HepG2 (cell line): ENCODE measurements around the gene SAMD4B. TPM values are rescaled to one million over a fixed set of nuclear protein-coding genes. Genes with fewer than 3 reads are reported as not detected.
A peak's percentile ranks its signal among the peaks of the same experiment; 100 is the strongest.

Experiments
- ATAC-seq: fragments of 200-7000 bp; cut with Tn5 transposase; 3 replicates; pipeline ENCODE4 v1.9.1; 2020; ENCODE audit warnings: mild to moderate bottlenecking, moderate library complexity
- BruUV-seq: library from RNA; stranded (reverse); fragments of 400-500 nt; replicated peaks from 2 replicates; lab custom pipeline; 2021; lab: Mats Ljungman, UMichigan
- CTCF ChIA-PET: fragments of 300-600 bp; formaldehyde crosslinking; extraction: SDS; loops from one replicate; lab custom pipeline; 2021; ENCODE audit warnings: low total read pairs, inconsistent platforms, low intra/inter-chr PET ratio; lab: Yijun Ruan, JAX
- POLR2A ChIA-PET: fragments of 350-600 bp; sonication (Branson Sonifier 250); formaldehyde crosslinking; loops from one replicate; lab custom pipeline; 2020; ENCODE audit warnings: antibody characterized with exemption, inconsistent platforms; lab: Yijun Ruan, JAX
- DNase-seq: peaks from one replicate; pipeline ENCODE4 v3.0.0-alpha.2; 2015; ENCODE audit warnings: low spot score
- FAIRE-seq: peaks from 3 replicates; lab custom pipeline; 2011; peaks lifted over from hg19 to GRCh38; lab: Jason Lieb, UNC
- H2AFZ ChIP-seq: one replicate; pipeline ENCODE4 v1.6.1; 2011; ENCODE audit warnings: low read length, inconsistent platforms
- H3K27ac ChIP-seq: fragments of 300-600 bp; 3 replicates; pipeline ENCODE4 v1.8.0; 2011; ENCODE audit warnings: mixed run types, mild to moderate bottlenecking, mixed read lengths, low read length, inconsistent platforms; ENCODE audit not compliant: insufficient read depth; ENCODE audit errors: extremely low read length
- H3K27me3 ChIP-seq, 2 experiments: fragments of 200-600 bp in 1 of 2; 2 replicates in 1 of 2; 3 replicates in 1 of 2; pipeline versions ENCODE4 v1.6.0 to v1.8.0; 2011; ENCODE audit warnings: low read length in 2 of 2, mild to moderate bottlenecking in 2 of 2, moderate library complexity in 2 of 2, inconsistent platforms in 1 of 2; ENCODE audit not compliant: insufficient read depth in 2 of 2, control insufficient read depth in 1 of 2
- H3K36me3 ChIP-seq, 2 experiments: fragments of 200-600 bp in 1 of 2; replicated peaks in 1 of 2; 2 replicates in 1 of 2; 3 replicates in 1 of 2; pipeline versions ENCODE4 v1.5.1 to v1.8.0; 2011; ENCODE audit warnings: low read length in 2 of 2, inconsistent platforms in 1 of 2; ENCODE audit not compliant: insufficient read depth in 2 of 2, control insufficient read depth in 1 of 2
- H3K4me1 ChIP-seq: 2 replicates; pipeline ENCODE4 v1.5.1; 2012; ENCODE audit warnings: low read length, inconsistent platforms; ENCODE audit not compliant: insufficient read depth
- H3K4me2 ChIP-seq: 2 replicates; pipeline ENCODE4 v1.6.0; 2011; ENCODE audit warnings: low read depth, low read length, inconsistent platforms
- H3K4me3 ChIP-seq, 3 experiments: fragments of 200-600 bp in 1 of 3; sonication (generic), shearing (Covaris generic) in 1 of 3; replicated peaks in 1 of 3; 2 replicates each; pipeline ENCODE4 v1.5.1; 2011 to 2016; ENCODE audit warnings: low read length in 3 of 3, inconsistent platforms in 2 of 3, low read depth in 2 of 3, mild to moderate bottlenecking in 2 of 3, control low read depth in 1 of 3, mixed read lengths in 1 of 3; ENCODE audit not compliant: insufficient read depth in 1 of 3
- H3K79me2 ChIP-seq: one replicate; pipeline ENCODE4 v1.6.1; 2011; ENCODE audit warnings: low read length, inconsistent platforms; ENCODE audit not compliant: insufficient read depth
- H3K9ac ChIP-seq: 2 replicates; pipeline ENCODE4 v1.6.0; 2011; ENCODE audit warnings: mild to moderate bottlenecking, low read depth, low read length, inconsistent platforms; ENCODE audit not compliant: insufficient read depth
- H3K9me3 ChIP-seq: 2 replicates; pipeline ENCODE4 v1.5.1; 2012; ENCODE audit warnings: mild to moderate bottlenecking, low read length
- H4K20me1 ChIP-seq: 2 replicates; pipeline ENCODE4 v1.6.0; 2011; ENCODE audit warnings: inconsistent platforms, mild to moderate bottlenecking, low read length, moderate library complexity; ENCODE audit not compliant: insufficient read depth
- BHLHE40 ChIP-seq: IDR thresholded peaks from 2 replicates; pipeline ENCODE4 v1.6.1; 2011; ENCODE audit warnings: low read length, improper control_type of control experiment
- CSRNP1 ChIP-seq: sonication (generic); formaldehyde crosslinking; IDR thresholded peaks from 2 replicates; pipeline ENCODE4 v1.8.1; 2023; ENCODE audit warnings: mild to moderate bottlenecking, missing genetic modification reagents
- EHMT2 ChIP-seq: fragments of 200-600 bp; sonication (generic); IDR thresholded peaks from 2 replicates; pipeline ENCODE4 v1.7.0; 2017; ENCODE audit warnings: antibody characterized with exemption, low read depth, low read length, borderline replicate concordance
- HNRNPL ChIP-seq: fragments of 200-400 bp; formaldehyde crosslinking; IDR thresholded peaks from 2 replicates; pipeline ENCODE4 v1.6.1; 2017; ENCODE audit warnings: mild to moderate bottlenecking, low read depth, low read length
- HOXA7 ChIP-seq: sonication (generic); formaldehyde crosslinking; IDR thresholded peaks from 2 replicates; pipeline ENCODE4 v1.8.1; 2022; ENCODE audit warnings: mild to moderate bottlenecking, missing genetic modification reagents, moderate library complexity
- KDM5A ChIP-seq: fragments of 200-600 bp; sonication (generic); IDR thresholded peaks from 2 replicates; pipeline ENCODE4 v1.7.0; 2018; ENCODE audit warnings: antibody characterized with exemption, mild to moderate bottlenecking, low read length, borderline replicate concordance
- MLLT10 ChIP-seq: sonication (generic); formaldehyde crosslinking; IDR thresholded peaks from 2 replicates; pipeline ENCODE4 v1.4.0; 2020; ENCODE audit warnings: missing genetic modification reagents
- SALL1 ChIP-seq: sonication (generic); formaldehyde crosslinking; IDR thresholded peaks from 2 replicates; pipeline ENCODE4 v1.8.0; 2022; ENCODE audit warnings: mild to moderate bottlenecking, missing genetic modification reagents
- SNAPC5 ChIP-seq: sonication (generic); formaldehyde crosslinking; IDR thresholded peaks from 2 replicates; pipeline ENCODE4 v1.8.1; 2023; ENCODE audit warnings: mild to moderate bottlenecking, missing genetic modification reagents, borderline replicate concordance
- SNRNP70 ChIP-seq: fragments of 200-400 bp; formaldehyde crosslinking; IDR thresholded peaks from 2 replicates; pipeline ENCODE4 v1.6.1; 2017; ENCODE audit warnings: mild to moderate bottlenecking, low read depth, low read length, moderate library complexity
- U2AF1 ChIP-seq: fragments of 200-400 bp; formaldehyde crosslinking; optimal IDR thresholded peaks from 2 replicates; pipeline ENCODE3; 2017; ENCODE audit warnings: mild to moderate bottlenecking, low read depth, low read length
- ZC3H13 ChIP-seq: sonication (generic); formaldehyde crosslinking; IDR thresholded peaks from 2 replicates; pipeline ENCODE4 v1.8.1; 2023; ENCODE audit warnings: mild to moderate bottlenecking, missing genetic modification reagents, moderate library complexity
- ZGPAT ChIP-seq: IDR thresholded peaks from 2 replicates; pipeline ENCODE4 v1.6.1; 2016; ENCODE audit warnings: mild to moderate bottlenecking
- ZNF329 ChIP-seq: sonication (generic); formaldehyde crosslinking; IDR thresholded peaks from 2 replicates; pipeline ENCODE4 v1.9.0; 2021; ENCODE audit warnings: low read depth, mild to moderate bottlenecking, missing genetic modification reagents
- ZNF704 ChIP-seq: sonication (generic); formaldehyde crosslinking; IDR thresholded peaks from 2 replicates; pipeline ENCODE4 v1.8.1; 2023; ENCODE audit warnings: mild to moderate bottlenecking, inconsistent platforms, moderate library complexity, missing genetic modification reagents, borderline replicate concordance
- ZNF777 ChIP-seq: sonication (generic); formaldehyde crosslinking; IDR thresholded peaks from 2 replicates; pipeline ENCODE4 v1.4.0; 2020; ENCODE audit warnings: missing genetic modification reagents
- WGBS: methylation state at CpG from one replicate; pipeline ENCODE4 v1.1.6; 2017; ENCODE audit warnings: low lambda C conversion rate; 5-methylcytosine and 5-hydroxymethylcytosine counted together
- in situ Hi-C: cut with HindIII; loops from 2 replicates; pipeline ENCODE4 v1.10.0; 2017; ENCODE audit warnings: low pct_unique_long_range_greater_than_20kb; ENCODE audit not compliant: extremely low pct_ligation_motif_present
- intact Hi-C: fragments of 100-400 bp; cut with micrococcal nuclease; formaldehyde crosslinking; loops from one replicate; pipeline ENCODE4 v1.10.0; 2022; ENCODE audit not compliant: unreplicated experiment
- polyA plus RNA-seq, 8 experiments: library from polyadenylated mRNA; depleted of rRNA in 3 of 8; stranded (reverse) in 7 of 8; unstranded in 1 of 8; fragments of >200 nt; fragmentation: Illumina TruSeq in 4 of 8; extraction: Trizol in 4 of 8; gene quantifications; 2 replicates each; pipeline versions ENCODE4 v1.2.1 to v1.2.3, GENCODE V29; 2011 to 2016; ENCODE audit warnings: low read depth in 4 of 8, missing spikeins in 1 of 8, mixed read lengths in 1 of 8; ENCODE audit not compliant: insufficient read depth in 1 of 8
- total RNA-seq, 5 experiments: library from RNA; depleted of rRNA; stranded (reverse); fragments of >200 nt; fragmentation: Illumina TruSeq; extraction: Trizol; gene quantifications; 2 replicates each; pipeline ENCODE4 v1.2.3, GENCODE V29; 2016; ENCODE audit warnings: low read depth in 1 of 5
- TF ChIP-seq, protein P1 (sequence below): sonication (generic); formaldehyde crosslinking; IDR thresholded peaks from 2 replicates; pipeline ENCODE4 v1.5.0; 2020; ENCODE audit warnings: missing genetic modification reagents, mild to moderate bottlenecking, borderline replicate concordance

The SAMD4B gene
- total and polyA plus RNA-seq, 2 of the 13 experiments (the other 11 are each of a cell fraction or from before 2014, with no cell fraction given): 26.0 to 31.8 TPM

- peaks cover 4 to 10% of the 10 kb centered on the region in 2 experiments; a peak in 4 of 5 replicates for H3K36me3 ChIP-seq
- ATAC-seq: no peak
- H3K4me2 ChIP-seq: no peak overlapping the region
- intact Hi-C loops: loop anchor here (10.0 kb wide), 1 partner anchor 119 kb away; the partner anchor contains the start of gene EID2B
- H3K4me3 ChIP-seq: no peak overlapping the region
- H3K4me1 ChIP-seq: peaks cover 45% of the 10 kb centered on the region
- H3K9me3 ChIP-seq: no peaks in the 10 kb centered on the region
- H3K9ac ChIP-seq: no peak overlapping the region
- H3K27me3 ChIP-seq: no peaks in the 10 kb centered on the region
- H4K20me1 ChIP-seq: no peaks in the 10 kb centered on the region
- no TSS peak for BruUV-seq
- POLR2A ChIA-PET: interaction anchor here (1.8 to 4.2 kb wide), 4 partner anchors 13 to 20 kb away, joined by 13 to 47 read pairs (median 26); partner anchors contain the start of gene RPS16
- in situ Hi-C loops: no loop called here
- H2AFZ ChIP-seq: no peak overlapping the region
- H3K79me2 ChIP-seq: peaks cover 10% of the 10 kb centered on the region
- H3K27ac ChIP-seq: no peak overlapping the region
- no peak for FAIRE-seq
- 89% methylated on average over 29 of the region's 35 CpGs for whole genome bisulfite sequencing
- DNase-seq: no peak
- CTCF ChIA-PET: no interaction called here
- TF ChIP-seq ZGPAT (CRISPR knock-in tag) (no peak), MLLT10 (CRISPR knock-in tag) (no peak), U2AF1 (no peak), ZNF777 (CRISPR knock-in tag) (no peak), KDM5A (no peak), EHMT2 (no peak), SNAPC5 (CRISPR knock-in tag) (no peak), CSRNP1 (CRISPR knock-in tag) (no peak), HNRNPL (peak; percentile 55; the same call in 1 of the 2 replicates), SNRNP70 (no peak), ZNF704 (CRISPR knock-in tag) (no peak), BHLHE40 (no peak), ZC3H13 (CRISPR knock-in tag) (no peak), ZNF329 (CRISPR knock-in tag) (no peak), HOXA7 (CRISPR knock-in tag) (no peak), SALL1 (CRISPR knock-in tag) (no peak)
- TF ChIP-seq, protein P1, sequence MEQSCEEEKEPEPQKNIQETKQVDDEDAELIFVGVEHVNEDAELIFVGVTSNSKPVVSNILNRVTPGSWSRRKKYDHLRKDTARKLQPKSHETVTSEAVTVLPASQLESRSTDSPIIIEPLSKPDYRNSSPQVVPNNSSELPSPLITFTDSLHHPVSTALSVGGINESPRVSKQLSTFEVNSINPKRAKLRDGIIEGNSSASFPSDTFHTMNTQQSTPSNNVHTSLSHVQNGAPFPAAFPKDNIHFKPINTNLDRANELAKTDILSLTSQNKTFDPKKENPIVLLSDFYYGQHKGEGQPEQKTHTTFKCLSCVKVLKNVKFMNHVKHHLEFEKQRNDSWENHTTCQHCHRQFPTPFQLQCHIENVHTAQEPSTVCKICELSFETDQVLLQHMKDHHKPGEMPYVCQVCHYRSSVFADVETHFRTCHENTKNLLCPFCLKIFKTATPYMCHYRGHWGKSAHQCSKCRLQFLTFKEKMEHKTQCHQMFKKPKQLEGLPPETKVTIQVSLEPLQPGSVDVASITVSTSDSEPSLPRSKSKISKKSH (CRISPR knock-in tag): peak; percentile 28; the same call in 1 of the 2 replicates
Observed at GRCh38 chr19:39415111-39416046, 73.2 kb downstream of the SAMD4B start.
